ENCODE measurements around the gene HPD. TPM values are rescaled to one million over a fixed set of nuclear protein-coding genes. Genes with fewer than 3 reads are reported as not detected.

HPD gene
- total and polyA plus RNA-seq, 2 experiments from 2014 or later = 20.9 to 35.8 TPM

- Histone ChIP-seq H3K9me2 (replicated peaks; ENCODE audit: insufficient read depth) (no peaks in the 10 kb centered on the region), H2AFZ (no peak overlapping the region), H3K27me3 (no peaks in the 10 kb centered on the region), H3K27ac (no peak overlapping the region), H3K36me3 (replicated peaks; ENCODE audit: insufficient read depth, low read depth) (no peaks in the 10 kb centered on the region), H3K79me2 (no peaks in the 10 kb centered on the region), H4K20me1 (ENCODE audit: insufficient read depth, poor library complexity, severe bottlenecking) (no peaks in the 10 kb centered on the region), H3K4me1 (ENCODE audit: insufficient read depth) (no peaks in the 10 kb centered on the region), H3K9me3 (ENCODE audit: low read depth) (no peaks in the 10 kb centered on the region), H3K4me3 (no peak overlapping the region), H3K4me2 (no peak overlapping the region)
- TF ChIP-seq, protein P1, sequence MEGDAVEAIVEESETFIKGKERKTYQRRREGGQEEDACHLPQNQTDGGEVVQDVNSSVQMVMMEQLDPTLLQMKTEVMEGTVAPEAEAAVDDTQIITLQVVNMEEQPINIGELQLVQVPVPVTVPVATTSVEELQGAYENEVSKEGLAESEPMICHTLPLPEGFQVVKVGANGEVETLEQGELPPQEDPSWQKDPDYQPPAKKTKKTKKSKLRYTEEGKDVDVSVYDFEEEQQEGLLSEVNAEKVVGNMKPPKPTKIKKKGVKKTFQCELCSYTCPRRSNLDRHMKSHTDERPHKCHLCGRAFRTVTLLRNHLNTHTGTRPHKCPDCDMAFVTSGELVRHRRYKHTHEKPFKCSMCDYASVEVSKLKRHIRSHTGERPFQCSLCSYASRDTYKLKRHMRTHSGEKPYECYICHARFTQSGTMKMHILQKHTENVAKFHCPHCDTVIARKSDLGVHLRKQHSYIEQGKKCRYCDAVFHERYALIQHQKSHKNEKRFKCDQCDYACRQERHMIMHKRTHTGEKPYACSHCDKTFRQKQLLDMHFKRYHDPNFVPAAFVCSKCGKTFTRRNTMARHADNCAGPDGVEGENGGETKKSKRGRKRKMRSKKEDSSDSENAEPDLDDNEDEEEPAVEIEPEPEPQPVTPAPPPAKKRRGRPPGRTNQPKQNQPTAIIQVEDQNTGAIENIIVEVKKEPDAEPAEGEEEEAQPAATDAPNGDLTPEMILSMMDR (IDR thresholded peaks at IDR 0.05; ENCODE audit: poor library complexity) = no peak
- TF ChIP-seq EZH2 (IDR thresholded peaks at IDR 0.05; ENCODE audit: borderline replicate concordance) (no peak), EZH2phosphoT487 (IDR thresholded peaks at IDR 0.05; ENCODE audit: low read depth, severe bottlenecking, unreplicated experiment) (no peak)
- 97% methylated on average over 46 of the region's 48 CpGs for WGBS (ENCODE audit: low lambda C conversion rate, missing lambda C conversion rate)
- DNase-seq (ENCODE audit: low spot score) = no peak
Measured at GRCh38 chr12:121827351-121828099, 31.1 kb downstream of the HPD start.

DNA sequence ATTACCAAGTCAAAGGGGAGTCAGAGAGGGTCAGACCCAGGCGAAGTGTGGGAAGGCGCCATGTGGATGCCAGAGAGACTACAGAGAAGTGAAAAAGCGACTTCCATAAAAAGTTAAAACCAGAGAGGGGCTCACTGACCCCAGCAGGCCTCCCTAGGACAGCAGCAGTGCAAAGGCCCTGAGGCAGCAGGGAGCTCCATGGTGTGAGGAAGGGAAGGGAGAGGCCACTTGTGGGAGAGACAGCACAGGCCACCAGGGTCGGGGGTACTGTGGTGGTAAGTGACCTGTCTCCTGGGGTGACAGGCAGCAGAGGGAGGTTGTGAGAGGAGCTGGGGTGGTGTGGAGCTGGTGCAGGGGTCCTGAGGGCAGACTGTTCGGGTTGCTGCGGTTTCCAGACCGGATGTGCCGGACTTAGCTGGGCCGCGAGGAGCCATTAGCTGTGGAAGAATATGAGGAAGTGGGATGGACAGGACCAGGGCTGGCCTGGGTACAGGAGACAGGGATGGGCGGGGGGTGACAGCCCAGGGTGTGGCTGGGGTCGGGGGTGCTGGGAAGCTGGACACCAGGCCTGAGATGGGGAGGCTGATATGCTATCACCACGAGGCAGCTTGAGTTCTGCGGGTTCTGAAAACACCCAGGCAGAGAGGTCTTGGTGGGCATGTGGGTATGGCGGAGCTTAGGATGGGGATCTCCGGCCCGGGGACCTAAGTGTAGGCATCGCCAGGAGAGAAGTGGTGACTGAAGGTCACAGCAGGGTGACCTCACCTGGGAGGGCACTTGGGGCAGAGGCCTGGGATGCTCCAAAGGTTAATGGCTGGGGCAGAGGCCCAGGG lies 32.1 kb downstream of the HPD start:
- H3K9me3 ChIP-seq (ENCODE audit: low read depth) = no peaks in the 10 kb centered on the region
- no peak for DNase-seq (ENCODE audit: low spot score)
- no peak for TF ChIP-seq EZH2 (IDR thresholded peaks at IDR 0.05; ENCODE audit: borderline replicate concordance)
- TF ChIP-seq, protein P1 (IDR thresholded peaks at IDR 0.05; ENCODE audit: poor library complexity) = no peak
- TF ChIP-seq EZH2phosphoT487 (IDR thresholded peaks at IDR 0.05; ENCODE audit: low read depth, severe bottlenecking, unreplicated experiment) = no peak
- H3K4me2 ChIP-seq = no peak overlapping the region
- 93% methylated on average over 18 of the region's 18 CpGs for WGBS (ENCODE audit: low lambda C conversion rate, missing lambda C conversion rate)
- no peaks in the 10 kb centered on the region for H3K9me2 ChIP-seq (replicated peaks; ENCODE audit: insufficient read depth)
- H2AFZ ChIP-seq = no peak overlapping the region
- H3K27ac ChIP-seq = no peak overlapping the region
- no peaks in the 10 kb centered on the region for H3K27me3 ChIP-seq
- H4K20me1 ChIP-seq (ENCODE audit: insufficient read depth, poor library complexity, severe bottlenecking) = no peaks in the 10 kb centered on the region
- H3K4me1 ChIP-seq (ENCODE audit: insufficient read depth) = no peaks in the 10 kb centered on the region
- H3K36me3 ChIP-seq (replicated peaks; ENCODE audit: insufficient read depth, low read depth) = no peaks in the 10 kb centered on the region
- H3K79me2 ChIP-seq = no peaks in the 10 kb centered on the region
- H3K4me3 ChIP-seq = no peak overlapping the region

GRCh38 chr12:121825041-121825523 lies 33.6 kb downstream of the HPD start:
- no peak for DNase-seq (ENCODE audit: low spot score)
- no peak overlapping the region for H2AFZ ChIP-seq
- H3K9me2 ChIP-seq (replicated peaks; ENCODE audit: insufficient read depth) = no peaks in the 10 kb centered on the region
- no peak overlapping the region for H3K4me3 ChIP-seq
- H3K4me1 ChIP-seq (ENCODE audit: insufficient read depth) = no peaks in the 10 kb centered on the region
- no peaks in the 10 kb centered on the region for H3K9me3 ChIP-seq (ENCODE audit: low read depth)
- no peaks in the 10 kb centered on the region for H3K27me3 ChIP-seq
- H3K36me3 ChIP-seq (replicated peaks; ENCODE audit: insufficient read depth, low read depth) = no peaks in the 10 kb centered on the region
- 95% methylated on average over 17 of the region's 18 CpGs for WGBS (ENCODE audit: low lambda C conversion rate, missing lambda C conversion rate)
- no peak overlapping the region for H3K27ac ChIP-seq
- no peak overlapping the region for H3K4me2 ChIP-seq
- H3K79me2 ChIP-seq = no peaks in the 10 kb centered on the region
- TF ChIP-seq, protein P1 (IDR thresholded peaks at IDR 0.05; ENCODE audit: poor library complexity) = no peak
- TF ChIP-seq EZH2phosphoT487 (IDR thresholded peaks at IDR 0.05; ENCODE audit: low read depth, severe bottlenecking, unreplicated experiment) (no peak), EZH2 (IDR thresholded peaks at IDR 0.05; ENCODE audit: borderline replicate concordance) (no peak)
- no peaks in the 10 kb centered on the region for H4K20me1 ChIP-seq (ENCODE audit: insufficient read depth, poor library complexity, severe bottlenecking)
